ENCODE data around the gene DDX25.

DNA sequence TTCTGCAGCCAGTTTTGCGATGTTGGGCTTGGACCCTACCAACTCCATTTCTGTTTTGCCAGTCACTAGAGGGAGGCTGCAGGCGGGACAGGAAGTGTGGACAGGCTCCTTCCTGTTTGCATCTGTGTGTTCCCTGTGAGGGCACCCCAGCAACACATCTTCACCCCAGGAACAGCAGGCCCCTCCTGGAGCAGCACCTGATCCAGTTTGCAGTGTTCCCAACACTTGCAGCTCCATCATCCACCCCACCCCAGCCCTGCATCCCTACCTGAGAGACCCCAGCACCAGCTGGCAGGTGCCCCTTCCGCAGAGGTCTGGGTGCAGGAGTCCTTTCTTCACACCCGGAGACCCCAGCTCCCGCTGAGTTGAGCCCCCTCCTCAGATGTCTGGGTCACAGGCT lies 34.1 kb downstream of the DDX25 start:
- TF ChIP-seq, protein P1, sequence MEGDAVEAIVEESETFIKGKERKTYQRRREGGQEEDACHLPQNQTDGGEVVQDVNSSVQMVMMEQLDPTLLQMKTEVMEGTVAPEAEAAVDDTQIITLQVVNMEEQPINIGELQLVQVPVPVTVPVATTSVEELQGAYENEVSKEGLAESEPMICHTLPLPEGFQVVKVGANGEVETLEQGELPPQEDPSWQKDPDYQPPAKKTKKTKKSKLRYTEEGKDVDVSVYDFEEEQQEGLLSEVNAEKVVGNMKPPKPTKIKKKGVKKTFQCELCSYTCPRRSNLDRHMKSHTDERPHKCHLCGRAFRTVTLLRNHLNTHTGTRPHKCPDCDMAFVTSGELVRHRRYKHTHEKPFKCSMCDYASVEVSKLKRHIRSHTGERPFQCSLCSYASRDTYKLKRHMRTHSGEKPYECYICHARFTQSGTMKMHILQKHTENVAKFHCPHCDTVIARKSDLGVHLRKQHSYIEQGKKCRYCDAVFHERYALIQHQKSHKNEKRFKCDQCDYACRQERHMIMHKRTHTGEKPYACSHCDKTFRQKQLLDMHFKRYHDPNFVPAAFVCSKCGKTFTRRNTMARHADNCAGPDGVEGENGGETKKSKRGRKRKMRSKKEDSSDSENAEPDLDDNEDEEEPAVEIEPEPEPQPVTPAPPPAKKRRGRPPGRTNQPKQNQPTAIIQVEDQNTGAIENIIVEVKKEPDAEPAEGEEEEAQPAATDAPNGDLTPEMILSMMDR (IDR thresholded peaks at IDR 0.05; ENCODE audit: control extremely low read depth in 1 of 3, insufficient read depth in 1 of 3, low read depth in 1 of 3, low read length in 3 of 3): no peak
- TF ChIP-seq GTF2F1 (IDR thresholded peaks at IDR 0.05; ENCODE audit: borderline replicate concordance, low read depth, low read length): no peak
- no peak for TF ChIP-seq ZNF274 (IDR thresholded peaks at IDR 0.05; ENCODE audit: borderline replicate concordance, extremely low read depth, low read length)
- no peak for TF ChIP-seq CHD2 (IDR thresholded peaks at IDR 0.05; ENCODE audit: low read length)
- TF ChIP-seq, protein P2, sequence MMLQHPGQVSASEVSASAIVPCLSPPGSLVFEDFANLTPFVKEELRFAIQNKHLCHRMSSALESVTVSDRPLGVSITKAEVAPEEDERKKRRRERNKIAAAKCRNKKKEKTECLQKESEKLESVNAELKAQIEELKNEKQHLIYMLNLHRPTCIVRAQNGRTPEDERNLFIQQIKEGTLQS (IDR thresholded peaks at IDR 0.05; ENCODE audit: insufficient read depth, low read depth, low read length): no peak
